ENCODE results near the gene ABCA9.

The ABCA9 gene

DNA sequence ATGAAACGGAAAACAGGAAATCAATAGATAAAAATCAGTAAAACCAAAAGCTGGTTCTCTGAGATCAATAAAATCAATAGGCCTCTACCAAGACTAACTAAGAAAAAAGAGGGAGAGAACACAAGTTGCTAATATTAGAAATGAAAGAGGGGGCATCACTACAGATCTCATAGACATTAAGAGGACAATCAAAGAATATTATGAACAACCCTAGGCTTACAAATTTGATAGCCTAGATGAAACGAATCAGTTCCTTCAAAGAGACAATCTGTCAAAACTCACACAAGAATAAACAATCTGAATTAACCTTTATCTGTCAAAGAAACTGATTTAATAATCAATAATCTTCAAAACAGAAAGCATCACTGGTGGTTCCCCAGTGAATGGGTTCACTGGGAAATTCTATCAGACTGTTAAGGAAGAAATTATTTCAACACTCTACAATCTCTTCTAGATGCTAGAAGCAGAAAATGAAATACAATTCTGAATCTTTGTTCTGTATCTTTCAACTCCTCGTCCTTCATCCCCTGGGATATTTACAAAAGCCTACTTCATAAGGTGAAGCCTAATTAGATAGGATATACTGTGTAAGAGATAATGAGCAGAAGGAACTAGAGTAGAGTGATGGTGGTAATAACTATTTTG lies 4.4 kb downstream of the ABCA9 start:
- TF ChIP-seq ZNF274 (IDR thresholded peaks at IDR 0.05; ENCODE audit: low read depth, low read length) (no peak), SUZ12 (IDR thresholded peaks at IDR 0.05; ENCODE audit: extremely low read depth, insufficient read depth, insufficient read length) (no peak), YY1 (IDR thresholded peaks at IDR 0.05; ENCODE audit: insufficient read depth, insufficient read length) (no peak)
- no peak overlapping the region for H3K4me3 ChIP-seq (ENCODE audit: insufficient read length, low read depth)
- no peak overlapping the region for H3K9ac ChIP-seq (ENCODE audit: insufficient read length, low read depth)

DNA sequence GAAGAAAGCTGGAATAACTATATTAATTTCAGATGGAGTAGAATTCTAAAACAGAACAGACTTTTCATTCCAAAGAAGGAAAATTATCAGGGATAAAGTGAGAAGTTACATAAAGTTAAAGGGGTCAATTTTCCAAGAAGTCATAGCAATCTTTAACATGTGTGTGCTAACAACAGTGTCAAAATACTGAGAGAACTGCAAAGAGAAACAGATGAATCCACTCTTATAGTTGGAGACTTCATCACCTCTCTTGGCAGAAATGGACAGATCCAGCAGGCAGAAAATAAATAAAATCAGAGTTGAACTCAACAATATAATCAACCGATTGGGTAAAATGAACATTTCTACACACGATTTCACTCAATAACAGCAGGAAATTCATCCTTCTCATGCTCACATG lies 5.4 kb downstream of the ABCA9 start:
- no peak overlapping the region for H3K4me3 ChIP-seq (ENCODE audit: insufficient read length, low read depth)
- no peaks in the 10 kb centered on the region for H3K36me3 ChIP-seq (ENCODE audit: insufficient read depth, insufficient read length, low read length)
- no peak for DNase-seq (ENCODE audit: low read depth, low spot score)
- no peak overlapping the region for H3K9ac ChIP-seq (ENCODE audit: insufficient read length, low read depth)
- no peak for TF ChIP-seq SUZ12 (IDR thresholded peaks at IDR 0.05; ENCODE audit: extremely low read depth, insufficient read depth, insufficient read length)
- no peak for TF ChIP-seq ZNF274 (IDR thresholded peaks at IDR 0.05; ENCODE audit: low read depth, low read length)
- no peak for TF ChIP-seq YY1 (IDR thresholded peaks at IDR 0.05; ENCODE audit: insufficient read depth, insufficient read length)
- no peaks in the 10 kb centered on the region for H3K27me3 ChIP-seq (ENCODE audit: insufficient read depth, insufficient read length)
- no peaks in the 10 kb centered on the region for H3K4me1 ChIP-seq (ENCODE audit: insufficient read depth, insufficient read length)
- no peaks in the 10 kb centered on the region for H3K9me3 ChIP-seq (ENCODE audit: insufficient read depth, low read length)

More for the DNA sequence above, 4.4 kb downstream of the ABCA9 start:
- Histone ChIP-seq H3K27me3 (ENCODE audit: insufficient read depth, insufficient read length) (no peaks in the 10 kb centered on the region), H3K4me1 (ENCODE audit: insufficient read depth, insufficient read length) (no peaks in the 10 kb centered on the region), H3K36me3 (ENCODE audit: insufficient read depth, insufficient read length, low read length) (no peaks in the 10 kb centered on the region), H3K9me3 (ENCODE audit: insufficient read depth, low read length) (no peaks in the 10 kb centered on the region)
- DNase-seq (ENCODE audit: low read depth, low spot score) = no peak

DNA sequence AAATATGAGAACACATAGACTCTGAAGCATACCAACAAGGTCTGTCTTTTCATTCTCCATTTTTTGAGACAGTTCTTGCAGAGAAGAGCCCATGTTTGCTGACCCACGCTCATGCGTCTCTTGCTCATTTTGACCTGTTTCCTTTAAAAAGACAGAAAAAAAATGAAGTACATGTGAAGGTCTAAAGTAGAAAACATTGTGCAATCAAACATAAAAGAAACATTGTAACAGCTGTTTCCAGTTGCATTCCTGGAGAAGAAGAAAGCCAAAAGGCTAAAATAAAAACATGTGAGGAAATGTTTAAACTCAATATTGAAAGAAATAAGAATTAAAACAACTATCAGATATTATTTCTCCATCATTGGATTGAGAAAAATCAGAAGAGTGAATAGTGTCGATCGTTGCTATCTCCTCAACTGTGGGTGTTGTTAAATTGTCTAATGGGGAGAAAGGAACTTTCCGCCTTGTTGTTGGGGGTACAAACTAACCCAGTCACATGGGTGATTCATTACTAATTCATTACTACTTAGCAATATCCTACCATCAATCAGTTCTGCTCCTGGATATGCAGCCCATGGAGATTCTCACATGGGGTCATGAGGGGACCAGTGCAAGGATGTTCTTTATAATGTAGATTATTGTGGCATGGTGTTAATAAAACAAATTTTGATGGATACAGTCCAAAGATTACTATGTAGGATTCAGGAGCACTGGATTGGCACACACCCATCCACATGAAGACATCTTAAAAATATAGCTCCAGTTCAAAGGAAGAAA lies 9.5 kb downstream of the ABCA9 start:
- no peaks in the 10 kb centered on the region for H3K36me3 ChIP-seq (ENCODE audit: insufficient read depth, insufficient read length, low read length)
- DNase-seq (ENCODE audit: low read depth, low spot score) = no peak
- no peaks in the 10 kb centered on the region for H3K27me3 ChIP-seq (ENCODE audit: insufficient read depth, insufficient read length)
- H3K9ac ChIP-seq (ENCODE audit: insufficient read length, low read depth) = no peak overlapping the region
- TF ChIP-seq YY1 (IDR thresholded peaks at IDR 0.05; ENCODE audit: insufficient read depth, insufficient read length) (no peak), ZNF274 (IDR thresholded peaks at IDR 0.05; ENCODE audit: low read depth, low read length) (no peak), SUZ12 (IDR thresholded peaks at IDR 0.05; ENCODE audit: extremely low read depth, insufficient read depth, insufficient read length) (no peak)
- H3K4me1 ChIP-seq (ENCODE audit: insufficient read depth, insufficient read length) = no peaks in the 10 kb centered on the region
- no peaks in the 10 kb centered on the region for H3K9me3 ChIP-seq (ENCODE audit: insufficient read depth, low read length)
- no peak overlapping the region for H3K4me3 ChIP-seq (ENCODE audit: insufficient read length, low read depth)

GRCh38 chr17:69048634-69049033 lies 12.1 kb downstream of the ABCA9 start:
- Histone ChIP-seq H3K4me3 (ENCODE audit: insufficient read length, low read depth) (no peak overlapping the region), H3K27me3 (ENCODE audit: insufficient read depth, insufficient read length) (no peaks in the 10 kb centered on the region), H3K9ac (ENCODE audit: insufficient read length, low read depth) (no peak overlapping the region), H3K9me3 (ENCODE audit: insufficient read depth, low read length) (no peaks in the 10 kb centered on the region), H3K36me3 (ENCODE audit: insufficient read depth, insufficient read length, low read length) (no peaks in the 10 kb centered on the region), H3K4me1 (ENCODE audit: insufficient read depth, insufficient read length) (no peaks in the 10 kb centered on the region)
- DNase-seq (ENCODE audit: low read depth, low spot score) = no peak
- TF ChIP-seq SUZ12 (IDR thresholded peaks at IDR 0.05; ENCODE audit: extremely low read depth, insufficient read depth, insufficient read length) (no peak), YY1 (IDR thresholded peaks at IDR 0.05; ENCODE audit: insufficient read depth, insufficient read length) (no peak), ZNF274 (IDR thresholded peaks at IDR 0.05; ENCODE audit: low read depth, low read length) (no peak)

DNA sequence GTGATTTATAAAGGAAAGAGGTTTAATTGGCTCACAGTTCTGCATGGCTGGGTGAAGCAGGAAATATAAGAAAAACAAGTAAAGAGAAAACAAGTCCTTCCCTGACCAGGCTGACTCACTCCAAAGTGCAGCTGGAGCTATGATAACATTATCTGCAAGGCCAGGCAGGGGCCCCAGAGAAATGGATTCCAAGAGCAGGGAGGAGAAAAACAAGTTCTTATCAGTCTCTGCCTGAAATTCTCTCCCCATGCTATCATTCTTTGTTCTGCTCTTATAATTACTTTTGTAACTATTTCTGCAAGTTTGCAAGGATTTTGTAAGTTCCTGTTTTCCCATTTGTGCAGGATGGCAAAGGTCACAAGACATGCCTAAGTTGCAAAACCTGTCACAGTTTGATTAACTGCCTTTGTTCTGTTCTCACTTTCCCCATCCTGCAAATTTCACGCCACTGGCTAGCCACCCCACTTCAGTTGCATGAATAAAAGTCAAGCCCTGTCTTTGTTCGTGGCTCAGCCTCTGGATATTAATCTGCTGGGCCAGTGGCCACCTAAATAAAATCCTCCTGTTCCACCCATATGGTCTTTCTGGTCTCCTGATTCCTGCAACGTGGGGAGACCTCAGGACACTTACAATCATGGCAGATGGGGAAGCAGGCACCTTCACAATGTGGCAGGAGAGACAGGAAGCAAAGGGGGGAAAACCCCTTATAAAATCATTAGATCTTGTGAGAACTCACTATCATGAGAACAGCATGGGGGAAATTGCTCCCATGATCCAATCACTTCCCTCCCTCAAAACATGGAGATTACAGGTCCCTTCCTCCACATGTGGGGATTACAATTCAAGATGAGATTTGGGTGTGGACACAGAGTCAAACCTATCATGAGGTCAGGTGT lies 13.1 kb downstream of the ABCA9 start:
- Histone ChIP-seq H3K4me1 (ENCODE audit: insufficient read depth, insufficient read length) (no peaks in the 10 kb centered on the region), H3K9me3 (ENCODE audit: insufficient read depth, low read length) (no peaks in the 10 kb centered on the region), H3K4me3 (ENCODE audit: insufficient read length, low read depth) (no peak overlapping the region), H3K9ac (ENCODE audit: insufficient read length, low read depth) (no peak overlapping the region), H3K27me3 (ENCODE audit: insufficient read depth, insufficient read length) (no peaks in the 10 kb centered on the region), H3K36me3 (ENCODE audit: insufficient read depth, insufficient read length, low read length) (no peaks in the 10 kb centered on the region)
- no peak for DNase-seq (ENCODE audit: low read depth, low spot score)
- TF ChIP-seq YY1 (IDR thresholded peaks at IDR 0.05; ENCODE audit: insufficient read depth, insufficient read length) = no peak
- TF ChIP-seq SUZ12 (IDR thresholded peaks at IDR 0.05; ENCODE audit: extremely low read depth, insufficient read depth, insufficient read length) = no peak
- TF ChIP-seq ZNF274 (IDR thresholded peaks at IDR 0.05; ENCODE audit: low read depth, low read length) = no peak

- Histone ChIP-seq H3K27me3 (ENCODE audit: insufficient read depth, insufficient read length) (no peaks in the 10 kb centered on the region), H3K4me3 (ENCODE audit: insufficient read length, low read depth) (no peak overlapping the region), H3K4me1 (ENCODE audit: insufficient read depth, insufficient read length) (no peaks in the 10 kb centered on the region), H3K36me3 (ENCODE audit: insufficient read depth, insufficient read length, low read length) (no peaks in the 10 kb centered on the region), H3K9me3 (ENCODE audit: insufficient read depth, low read length) (no peaks in the 10 kb centered on the region), H3K9ac (ENCODE audit: insufficient read length, low read depth) (no peak overlapping the region)
- no peak for DNase-seq (ENCODE audit: low read depth, low spot score)
- TF ChIP-seq SUZ12 (IDR thresholded peaks at IDR 0.05; ENCODE audit: extremely low read depth, insufficient read depth, insufficient read length) (no peak), YY1 (IDR thresholded peaks at IDR 0.05; ENCODE audit: insufficient read depth, insufficient read length) (no peak), ZNF274 (IDR thresholded peaks at IDR 0.05; ENCODE audit: low read depth, low read length) (no peak)
Measured at GRCh38 chr17:69046121-69046807, 14.5 kb downstream of the ABCA9 start.

All from NT2/D1 (cell line).